Stomach (tissue), 4 donors: ENCODE results near the gene ATP6V0D1.

ENCODE experiments used
- CTCF ChIP-seq, 7 experiments: fragments of 450-650 bp in 4 of 7; fragments of 200-600 bp in 3 of 7; sonication (generic) in 3 of 7; IDR thresholded peaks; one replicate each; pipeline ENCODE4 v1.5.1; 2016 to 2019; ENCODE audit warnings: antibody characterized with exemption in 7 of 7, control low read depth in 2 of 7, mild to moderate bottlenecking in 1 of 7
- POLR2A ChIP-seq, 4 donors: fragments of 450-650 bp; IDR thresholded peaks; one replicate each; pipeline ENCODE4 v1.6.1; 2016; ENCODE audit warnings: antibody characterized with exemption in 4 of 4, control low read depth in 2 of 4, mild to moderate bottlenecking in 1 of 4, moderate library complexity in 1 of 4

- TF ChIP-seq POLR2A (IDR thresholded peaks at IDR 0.05) (no peak), CTCF (IDR thresholded peaks at IDR 0.05) (no peak)
These were observed 21.7 kb downstream of the ATP6V0D1 start for GRCh38 chr16:67459066-67459860.
